DND-41 (cell line): ENCODE data around the gene ARL13B.

Experiments used
- CTCF ChIP-seq: IDR thresholded peaks from 2 replicates; pipeline ENCODE4 v1.5.1; 2012; ENCODE audit warnings: borderline replicate concordance, low read length, moderate library complexity, mild to moderate bottlenecking; ENCODE audit not compliant: poor library complexity, severe bottlenecking; ENCODE audit errors: extremely low read depth
- EZH2 ChIP-seq: IDR thresholded peaks from 3 replicates; pipeline ENCODE4 v1.6.1; 2012; ENCODE audit warnings: borderline replicate concordance, low read depth, mild to moderate bottlenecking, moderate library complexity, low read length, inconsistent platforms; ENCODE audit not compliant: severe bottlenecking

- TF ChIP-seq CTCF (peak; percentile 93), EZH2 (no peak)
Measured at GRCh38 chr3:94004301-94004910, 24.5 kb downstream of the ARL13B start.
